SJCRH30 (cell line): Measurements from ENCODE around the gene SGF29. TPM values are rescaled to one million over a fixed set of nuclear protein-coding genes. Genes with fewer than 3 reads are reported as not detected.
"Not testable (repeated sequence)": the region's sequence is repeated elsewhere in the genome, so short reads cannot be mapped to it uniquely, and the experiment has no call there.

ENCODE experiments used
- DNase-seq, 2 experiments: peaks; one replicate each; pipeline ENCODE4 v3.0.0-alpha.2; 2015 to 2020
- H3K27ac ChIP-seq: fragments of 250-450 bp; sonication (Bioruptor Pico); 2 replicates; pipeline ENCODE4 v1.5.1; 2020; ENCODE audit warnings: mild to moderate bottlenecking, moderate library complexity
- H3K27me3 ChIP-seq: fragments of 250-450 bp; sonication (Bioruptor Pico); 2 replicates; pipeline ENCODE4 v1.5.1; 2020; ENCODE audit warnings: mild to moderate bottlenecking, moderate library complexity
- H3K36me3 ChIP-seq: fragments of 250-450 bp; sonication (Bioruptor Pico); 2 replicates; pipeline ENCODE4 v1.5.1; 2020; ENCODE audit warnings: mild to moderate bottlenecking, moderate library complexity
- H3K4me1 ChIP-seq: fragments of 250-450 bp; sonication (Bioruptor Pico); 2 replicates; pipeline ENCODE4 v1.5.1; 2020; ENCODE audit warnings: mild to moderate bottlenecking, moderate library complexity
- H3K4me3 ChIP-seq: fragments of 250-450 bp; sonication (Bioruptor Pico); 2 replicates; pipeline ENCODE4 v1.5.1; 2020; ENCODE audit warnings: mild to moderate bottlenecking, moderate library complexity
- H3K9me3 ChIP-seq: fragments of 250-450 bp; sonication (Bioruptor Pico); replicated peaks from 2 replicates; pipeline ENCODE4 v1.5.1; 2020; ENCODE audit warnings: mild to moderate bottlenecking, moderate library complexity
- total RNA-seq: library from RNA; depleted of rRNA; stranded (reverse); fragments of >200 nt; shearing (Covaris generic); gene quantifications from 2 replicates; pipeline ENCODE4 v1.2.3, GENCODE V29; 2014

The SGF29 gene
- total RNA-seq, 1 experiment from 2014 or later, result 14.4 TPM

GRCh38 chr16:28591355-28591754 is 37.6 kb downstream of the SGF29 start:
- H3K27me3 ChIP-seq, result no peaks in the 10 kb centered on the region
- no peak for DNase-seq
- no peak overlapping the region for H3K27ac ChIP-seq
- no peak overlapping the region for H3K4me3 ChIP-seq
- H3K9me3 ChIP-seq, result no peaks in the 10 kb centered on the region
- H3K36me3 ChIP-seq, result no peaks in the 10 kb centered on the region
- no peaks in the 10 kb centered on the region for H3K4me1 ChIP-seq

GRCh38 chr16:28592511-28592910 is 38.8 kb downstream of the SGF29 start:
- Histone ChIP-seq H3K27me3 (no peaks in the 10 kb centered on the region), H3K4me3 (no peak overlapping the region), H3K27ac (no peak overlapping the region), H3K36me3 (no peaks in the 10 kb centered on the region), H3K9me3 (no peaks in the 10 kb centered on the region), H3K4me1 (no peaks in the 10 kb centered on the region)
- no peak for DNase-seq

GRCh38 chr16:28592979-28593553 is 39.3 kb downstream of the SGF29 start:
- no peaks in the 10 kb centered on the region for H3K9me3 ChIP-seq
- no peak overlapping the region for H3K4me3 ChIP-seq
- no peaks in the 10 kb centered on the region for H3K4me1 ChIP-seq
- H3K27me3 ChIP-seq, result no peaks in the 10 kb centered on the region
- no peaks in the 10 kb centered on the region for H3K36me3 ChIP-seq
- no peak overlapping the region for H3K27ac ChIP-seq
- DNase-seq, result no peak

GRCh38 chr16:28595451-28595850 is 41.7 kb downstream of the SGF29 start:
- H3K4me3 ChIP-seq, H3K9me3 ChIP-seq, DNase-seq, H3K27me3 ChIP-seq, H3K4me1 ChIP-seq, H3K27ac ChIP-seq, H3K36me3 ChIP-seq: not testable (repeated sequence)

- Histone ChIP-seq H3K4me3 (no peak overlapping the region), H3K4me1 (no peaks in the 10 kb centered on the region), H3K27me3 (no peaks in the 10 kb centered on the region), H3K9me3 (no peaks in the 10 kb centered on the region), H3K27ac (no peak overlapping the region), H3K36me3 (no peaks in the 10 kb centered on the region)
- no peak for DNase-seq
Observed at GRCh38 chr16:28596115-28596630, 42.5 kb downstream of the SGF29 start.

- Histone ChIP-seq H3K9me3 (no peaks in the 10 kb centered on the region), H3K4me1 (no peaks in the 10 kb centered on the region), H3K27ac (no peak within 1 kb of the TSS), H3K4me3 (no peak within 1 kb of the TSS), H3K27me3 (no peaks in the 10 kb centered on the region), H3K36me3 (no peaks in the 10 kb centered on the region)
- no peak for DNase-seq
Observed at GRCh38 chr16:28596840-28597691, 43.3 kb downstream of the SGF29 start, which contains the start of gene SULT1A2. SULT1A2 (minus strand) TSS chr16:28597050; CDS start chr16:28595930, 1,120 bp downstream.

- no peaks in the 10 kb centered on the region for H3K27me3 ChIP-seq
- H3K9me3 ChIP-seq, result no peaks in the 10 kb centered on the region
- H3K36me3 ChIP-seq, result no peaks in the 10 kb centered on the region
- no peak for DNase-seq
- no peaks in the 10 kb centered on the region for H3K4me1 ChIP-seq
- H3K4me3 ChIP-seq, result no peak overlapping the region
- no peak overlapping the region for H3K27ac ChIP-seq
Observed at GRCh38 chr16:28597692-28598261, 44.1 kb downstream of the SGF29 start.

GRCh38 chr16:28599377-28600285 is 45.9 kb downstream of the SGF29 start:
- not testable (repeated sequence) for H3K27ac ChIP-seq, DNase-seq, H3K9me3 ChIP-seq, H3K36me3 ChIP-seq, H3K4me1 ChIP-seq, H3K4me3 ChIP-seq, H3K27me3 ChIP-seq

- H3K27me3 ChIP-seq, H3K4me3 ChIP-seq, DNase-seq, H3K27ac ChIP-seq, H3K9me3 ChIP-seq, H3K36me3 ChIP-seq, H3K4me1 ChIP-seq: not testable (repeated sequence)
Observed at GRCh38 chr16:28600965-28601364, 47.2 kb downstream of the SGF29 start.

- H3K27me3 ChIP-seq, H3K36me3 ChIP-seq, H3K27ac ChIP-seq, DNase-seq, H3K9me3 ChIP-seq, H3K4me1 ChIP-seq, H3K4me3 ChIP-seq: not testable (repeated sequence)
Observed at GRCh38 chr16:28601589-28601988, 47.9 kb downstream of the SGF29 start.

- not testable (repeated sequence) for H3K4me3 ChIP-seq, H3K9me3 ChIP-seq, H3K27ac ChIP-seq, H3K27me3 ChIP-seq, H3K4me1 ChIP-seq, DNase-seq, H3K36me3 ChIP-seq
Observed at GRCh38 chr16:28602062-28602461, 48.3 kb downstream of the SGF29 start.

- Histone ChIP-seq H3K4me1 (no peaks in the 10 kb centered on the region), H3K9me3 (no peaks in the 10 kb centered on the region), H3K4me3 (no peak overlapping the region), H3K36me3 (no peaks in the 10 kb centered on the region), H3K27ac (no peak overlapping the region), H3K27me3 (no peaks in the 10 kb centered on the region)
- no peak for DNase-seq
Observed at GRCh38 chr16:28602529-28602928, 48.8 kb downstream of the SGF29 start.

- Histone ChIP-seq H3K27ac (no peak overlapping the region), H3K4me3 (no peak overlapping the region), H3K9me3 (no peaks in the 10 kb centered on the region), H3K27me3 (no peaks in the 10 kb centered on the region), H3K36me3 (no peaks in the 10 kb centered on the region), H3K4me1 (no peaks in the 10 kb centered on the region)
- no peak for DNase-seq
Observed at GRCh38 chr16:28603381-28604185, 49.9 kb downstream of the SGF29 start.

- Histone ChIP-seq H3K27me3 (no peaks in the 10 kb centered on the region), H3K4me3 (no peak overlapping the region), H3K4me1 (no peaks in the 10 kb centered on the region)
Observed at GRCh38 chr16:28604186-28604565, 50.5 kb downstream of the SGF29 start.

More at GRCh38 chr16:28604186-28604565, 50.5 kb downstream of the SGF29 start:
- Histone ChIP-seq H3K36me3 (no peaks in the 10 kb centered on the region), H3K27ac (no peak overlapping the region), H3K9me3 (no peaks in the 10 kb centered on the region)
- DNase-seq, result no peak
